ENCODE results near the gene ATG2A.

GRCh38 chr11:64851831-64852351 is 65.1 kb downstream of the ATG2A start:
- TF ChIP-seq CTCF (IDR thresholded peaks at IDR 0.05; ENCODE audit: low read depth, low read length, poor library complexity, severe bottlenecking) (no peak), EZH2phosphoT487 (IDR thresholded peaks at IDR 0.05; ENCODE audit: borderline replicate concordance, low read length) (no peak)

All from DOHH2 (cell line).